Large intestine (tissue), 3 donors: Measurements from ENCODE around the gene USP19. TPM values are rescaled to one million over a fixed set of nuclear protein-coding genes. Genes with fewer than 3 reads are reported as not detected.

Source experiments
- DNase-seq, 2 donors: peaks; one replicate each; pipeline versions ENCODE4 v3.0.0 to v3.0.0-alpha.2; 2013
- H3K27ac ChIP-seq: one replicate; pipeline ENCODE4 v1.5.1; 2013; ENCODE audit warnings: low read length
- H3K27me3 ChIP-seq: 2 replicates; pipeline ENCODE4 v1.6.1; 2013; ENCODE audit warnings: low read length; ENCODE audit not compliant: control insufficient read depth, insufficient read depth
- H3K36me3 ChIP-seq: 2 replicates; pipeline ENCODE4 v1.6.1; 2013; ENCODE audit warnings: low read length; ENCODE audit not compliant: control insufficient read depth, insufficient read depth
- H3K4me1 ChIP-seq: one replicate; pipeline ENCODE4 v1.6.1; 2013; ENCODE audit warnings: low read length; ENCODE audit not compliant: control insufficient read depth, insufficient read depth
- H3K4me3 ChIP-seq: one replicate; pipeline ENCODE4 v1.5.1; 2013; ENCODE audit warnings: low read length
- H3K9me3 ChIP-seq: one replicate; pipeline ENCODE4 v1.6.1; 2013; ENCODE audit warnings: mild to moderate bottlenecking, low read depth, low read length, moderate library complexity; ENCODE audit not compliant: control insufficient read depth
- WGBS: methylation state at CpG from one replicate; pipeline ENCODE4 v1.1.5; 2013; ENCODE audit warnings: low lambda C conversion rate; ENCODE audit not compliant: insufficient coverage; 5-methylcytosine and 5-hydroxymethylcytosine counted together
- polyA plus RNA-seq: library from polyadenylated mRNA; unstranded; fragments of 120-200 nt; gene quantifications from one replicate; pipeline ENCODE4 v1.2.1, GENCODE V29; 2013

USP19 gene
- polyA plus RNA-seq, 1 donor = 40.4 TPM

GRCh38 chr3:49161808-49162530 lies 41.3 kb upstream of the USP19 start:
- Histone ChIP-seq H3K27ac (no peak overlapping the region), H3K4me1 (peaks cover 23% of the 10 kb centered on the region), H3K27me3 (no peaks in the 10 kb centered on the region), H3K9me3 (no peaks in the 10 kb centered on the region), H3K36me3 (peaks cover 27% of the 10 kb centered on the region), H3K4me3 (no peak overlapping the region)
- no CpG with 5 or more reads among the region's 3 CpGs for WGBS
- DNase-seq = no peak

DNA sequence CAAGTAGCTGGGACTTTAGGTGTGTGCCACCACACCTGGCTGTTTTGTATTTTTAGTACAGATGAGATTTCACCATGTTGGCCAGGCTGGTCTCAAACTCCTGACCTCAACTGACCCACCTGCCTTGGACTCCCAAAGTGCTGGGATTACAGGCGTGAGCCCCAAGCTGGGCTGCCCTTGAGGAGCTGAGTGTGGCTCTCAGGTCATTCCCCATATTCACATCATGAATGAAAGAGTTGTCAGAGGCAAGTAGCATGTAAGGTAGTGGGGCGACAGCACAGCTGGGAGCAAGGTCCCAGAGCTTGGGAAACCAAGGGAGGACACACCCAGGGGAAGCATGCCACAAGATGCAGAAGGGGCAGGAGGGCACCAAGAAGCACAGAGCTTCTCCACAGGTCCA lies 40.6 kb upstream of the USP19 start:
- peaks cover 16% of the 10 kb centered on the region for H3K4me1 ChIP-seq
- peaks cover 27% of the 10 kb centered on the region for H3K36me3 ChIP-seq
- no CpG with 5 or more reads among the region's 2 CpGs for WGBS

DNA sequence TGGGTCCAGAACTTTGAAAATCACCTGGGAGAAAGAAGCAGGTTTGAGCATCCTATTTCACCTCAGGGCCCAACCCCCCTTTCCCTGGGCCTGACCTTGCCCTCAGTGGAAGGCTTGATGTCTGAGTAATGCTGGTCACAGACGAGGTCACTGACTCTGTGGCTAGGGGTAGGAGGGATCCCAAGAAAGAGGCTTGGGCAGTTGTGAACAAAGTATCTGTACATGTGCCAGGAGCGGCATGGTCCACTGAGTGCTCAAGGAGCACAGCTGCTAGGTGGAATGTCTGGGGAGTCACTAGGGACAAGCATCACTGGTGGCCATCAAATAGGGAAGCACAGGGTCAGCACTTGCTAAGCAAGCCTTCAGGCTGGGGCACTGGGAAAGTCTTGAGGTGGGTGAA lies 38.2 kb upstream of the USP19 start:
- Histone ChIP-seq H3K27ac (no peak overlapping the region), H3K9me3 (no peaks in the 10 kb centered on the region), H3K4me3 (no peak overlapping the region), H3K27me3 (no peaks in the 10 kb centered on the region), H3K4me1 (peaks cover 9% of the 10 kb centered on the region), H3K36me3 (peaks cover 23% of the 10 kb centered on the region)
- DNase-seq = no peak
- 100% methylated on average over 1 of the region's 2 CpGs for WGBS

More for the DNA sequence above, 40.6 kb upstream of the USP19 start:
- H3K27me3 ChIP-seq = no peaks in the 10 kb centered on the region
- no peaks in the 10 kb centered on the region for H3K9me3 ChIP-seq
- DNase-seq = peak in 1 of 2 donors; percentile 47
- H3K4me3 ChIP-seq = no peak overlapping the region
- no peak overlapping the region for H3K27ac ChIP-seq

- H3K27me3 ChIP-seq = no peaks in the 10 kb centered on the region
- no peak overlapping the region for H3K27ac ChIP-seq
- no peaks in the 10 kb centered on the region for H3K9me3 ChIP-seq
- no peak overlapping the region for H3K4me3 ChIP-seq
- peak in 1 of 2 donors; percentile 74 for DNase-seq
- peaks cover 9% of the 10 kb centered on the region for H3K4me1 ChIP-seq
- peaks cover 17% of the 10 kb centered on the region for H3K36me3 ChIP-seq
- WGBS = no CpG with 5 or more reads among the region's 5 CpGs
These were observed 37.6 kb upstream of the USP19 start for GRCh38 chr3:49158103-49158709.

DNA sequence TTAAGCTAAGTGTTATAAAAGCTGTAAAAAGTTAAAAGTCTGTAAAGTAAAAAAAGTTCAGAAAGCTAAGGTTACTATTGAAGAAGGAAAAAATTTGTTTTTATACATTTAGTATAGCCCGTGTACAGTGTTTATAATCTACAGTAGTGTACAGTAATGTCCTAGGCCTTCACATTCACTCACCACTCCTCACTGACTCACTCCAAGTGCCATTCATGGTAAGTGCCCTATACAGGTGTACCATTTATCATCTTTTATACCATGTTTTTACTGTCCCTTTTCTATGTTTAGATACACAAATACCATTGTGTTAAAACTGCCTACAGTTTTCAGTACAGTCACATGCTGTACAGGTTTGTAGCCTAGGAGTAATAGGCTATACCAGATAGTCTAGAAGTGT lies 36.7 kb upstream of the USP19 start:
- WGBS = 67% methylated on average over 1 of the region's 1 CpG
- H3K9me3 ChIP-seq = no peaks in the 10 kb centered on the region
- no peaks in the 10 kb centered on the region for H3K27me3 ChIP-seq
- peaks cover 9% of the 10 kb centered on the region for H3K4me1 ChIP-seq
- DNase-seq = no peak
- H3K27ac ChIP-seq = no peak overlapping the region
- no peak overlapping the region for H3K4me3 ChIP-seq
- peaks cover 12% of the 10 kb centered on the region for H3K36me3 ChIP-seq

GRCh38 chr3:49153349-49153912 lies 32.8 kb upstream of the USP19 start:
- no CpG with 5 or more reads among the region's 3 CpGs for WGBS
- H3K4me1 ChIP-seq = peaks cover 6% of the 10 kb centered on the region
- H3K27me3 ChIP-seq = no peaks in the 10 kb centered on the region
- no peak for DNase-seq
- no peaks in the 10 kb centered on the region for H3K36me3 ChIP-seq
- no peaks in the 10 kb centered on the region for H3K9me3 ChIP-seq
- no peak overlapping the region for H3K27ac ChIP-seq
- no peak overlapping the region for H3K4me3 ChIP-seq

- WGBS = no CpG with 5 or more reads among the region's 2 CpGs
- Histone ChIP-seq H3K9me3 (no peaks in the 10 kb centered on the region), H3K4me1 (no peaks in the 10 kb centered on the region), H3K27me3 (no peaks in the 10 kb centered on the region), H3K27ac (no peak overlapping the region), H3K4me3 (no peak overlapping the region), H3K36me3 (no peaks in the 10 kb centered on the region)
- no peak for DNase-seq
These were observed 31.0 kb upstream of the USP19 start for GRCh38 chr3:49151610-49152009.

DNA sequence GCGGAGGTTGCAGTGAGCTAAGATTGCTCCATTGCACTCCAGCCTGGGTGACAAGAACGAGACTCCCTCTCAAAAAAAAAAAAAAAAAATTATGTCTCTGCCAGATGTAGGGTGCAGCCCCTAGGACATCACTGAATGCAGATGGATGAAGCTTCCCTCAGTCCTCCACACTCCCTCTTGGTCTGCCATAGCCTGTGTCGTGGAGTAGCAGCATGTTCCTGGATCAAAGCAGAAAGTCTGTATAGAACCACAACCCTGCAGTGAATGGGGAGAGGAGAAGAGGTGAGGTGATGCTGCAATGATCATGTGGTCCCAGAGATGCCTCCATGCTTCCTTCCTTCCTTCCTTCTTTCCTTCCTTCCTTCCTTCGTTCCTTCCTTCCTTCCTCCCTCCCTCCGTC lies 27.5 kb upstream of the USP19 start:
- Histone ChIP-seq H3K27me3 (no peaks in the 10 kb centered on the region), H3K36me3 (no peaks in the 10 kb centered on the region), H3K4me3 (no peak overlapping the region), H3K4me1 (no peaks in the 10 kb centered on the region), H3K27ac (no peak overlapping the region), H3K9me3 (no peaks in the 10 kb centered on the region)
- 96% methylated on average over 2 of the region's 5 CpGs for whole genome bisulfite sequencing
- DNase-seq = no peak

GRCh38 chr3:49140080-49140479 lies 19.5 kb upstream of the USP19 start:
- Histone ChIP-seq H3K27ac (no peak overlapping the region), H3K9me3 (peaks cover 3% of the 10 kb centered on the region), H3K4me1 (peaks cover 7% of the 10 kb centered on the region), H3K4me3 (no peak overlapping the region), H3K36me3 (no peaks in the 10 kb centered on the region), H3K27me3 (no peaks in the 10 kb centered on the region)
- no CpG with 5 or more reads among the region's 3 CpGs for WGBS
- no peak for DNase-seq

DNA sequence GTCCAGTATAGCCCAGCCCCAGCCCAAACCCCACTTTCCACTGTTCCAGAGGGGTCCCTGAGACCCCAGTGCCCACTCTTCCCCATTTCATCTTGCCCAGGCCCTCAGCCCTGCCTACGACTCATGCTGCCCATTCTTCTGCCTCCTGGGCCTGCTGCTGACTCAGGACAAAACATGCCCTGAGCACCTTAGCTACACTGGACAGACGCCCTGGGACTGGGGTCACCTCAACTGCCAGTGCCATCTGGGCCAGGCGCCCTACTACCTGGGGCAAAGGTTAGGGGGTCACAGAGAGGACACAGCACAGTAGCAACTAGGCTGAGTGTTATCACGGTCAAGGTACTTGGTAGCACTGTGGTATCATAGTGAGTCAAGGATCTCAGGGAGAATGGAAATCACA lies 14.9 kb upstream of the USP19 start:
- no peak for DNase-seq
- Histone ChIP-seq H3K9me3 (no peaks in the 10 kb centered on the region), H3K36me3 (peaks cover 6% of the 10 kb centered on the region), H3K27me3 (no peaks in the 10 kb centered on the region), H3K4me1 (peaks cover 18% of the 10 kb centered on the region), H3K27ac (no peak overlapping the region), H3K4me3 (no peak overlapping the region)
- WGBS = 40% methylated on average over 1 of the region's 4 CpGs
